CD4-positive, alpha-beta T cell (primary cell): ENCODE measurements around the gene COL19A1. TPM values are rescaled to one million over a fixed set of nuclear protein-coding genes. Genes with fewer than 3 reads are reported as not detected.

ENCODE experiments used
- ATAC-seq: fragments of 200-7000 bp; cut with Tn5 transposase; one replicate; pipeline ENCODE4 v1.10.0; 2022; ENCODE audit warnings: mild to moderate bottlenecking; ENCODE audit not compliant: poor library complexity
- CTCF ChIA-PET: fragments of 350-600 bp; sonication (Branson Sonifier 250); formaldehyde crosslinking; loops from one replicate; lab custom pipeline; 2021; ENCODE audit warnings: antibody characterized with exemption, inconsistent platforms; lab: Charles Lee
- POLR2A ChIA-PET: fragments of 350-600 bp; sonication (Branson Sonifier 250); formaldehyde crosslinking; loops from one replicate; lab custom pipeline; 2021; ENCODE audit warnings: antibody characterized with exemption, inconsistent platforms; lab: Charles Lee
- DNase-seq, 14 experiments: peaks; one replicate each; pipeline ENCODE4 v3.0.0-alpha.2; 2013 to 2020; ENCODE audit warnings: mixed read lengths in 2 of 14
- H3K27ac ChIP-seq, 2 donors: one replicate each; pipeline versions ENCODE4 v1.5.1 to v1.7.0; 2013; ENCODE audit warnings: low read length in 2 of 2, low read depth in 1 of 2, mild to moderate bottlenecking in 1 of 2
- H3K27me3 ChIP-seq, 2 experiments: 1 replicate in 1 of 2; 2 replicates in 1 of 2; pipeline versions ENCODE4 v1.6.1 to v1.7.0; 2013; ENCODE audit warnings: low read length in 2 of 2, control low read depth in 1 of 2, mild to moderate bottlenecking in 1 of 2, moderate library complexity in 1 of 2; ENCODE audit not compliant: insufficient read depth in 2 of 2, control insufficient read depth in 1 of 2
- H3K36me3 ChIP-seq: one replicate; pipeline ENCODE4 v1.6.1; 2013; ENCODE audit warnings: low read length, control low read depth; ENCODE audit not compliant: insufficient read depth
- H3K4me1 ChIP-seq: one replicate; pipeline ENCODE4 v1.6.1; 2013; ENCODE audit warnings: low read length, control low read depth; ENCODE audit not compliant: insufficient read depth
- H3K4me3 ChIP-seq: one replicate; pipeline ENCODE4 v1.5.1; 2013; ENCODE audit warnings: mild to moderate bottlenecking, low read length, moderate library complexity
- H3K9me3 ChIP-seq, 2 experiments: 1 replicate in 1 of 2; 2 replicates in 1 of 2; pipeline versions ENCODE4 v1.6.1 to v1.7.0; 2013; ENCODE audit warnings: low read length in 2 of 2, mild to moderate bottlenecking in 2 of 2, control low read depth in 1 of 2, moderate library complexity in 1 of 2; ENCODE audit not compliant: control insufficient read depth in 1 of 2, insufficient read depth in 1 of 2
- H3K27ac Mint-ChIP-seq: one replicate; pipeline ENCODE4 v1.8.0; 2020; ENCODE audit warnings: mixed read lengths
- H3K27me3 Mint-ChIP-seq: one replicate; pipeline ENCODE4 v1.8.0; 2021; ENCODE audit warnings: mixed read lengths
- H3K36me3 Mint-ChIP-seq: one replicate; pipeline ENCODE4 v1.8.0; 2021; ENCODE audit warnings: low read depth, mixed read lengths
- H3K4me1 Mint-ChIP-seq: one replicate; pipeline ENCODE4 v1.8.0; 2021; ENCODE audit warnings: low read depth, mixed read lengths
- H3K4me3 Mint-ChIP-seq: one replicate; pipeline ENCODE4 v1.8.0; 2020; ENCODE audit warnings: mild to moderate bottlenecking, mixed read lengths
- H3K9me3 Mint-ChIP-seq: one replicate; pipeline ENCODE4 v1.8.0; 2020; ENCODE audit warnings: mixed read lengths
- intact Hi-C, 2 experiments: fragments of 100-400 bp; cut with DNase I in 1 of 2; cut with micrococcal nuclease in 1 of 2; formaldehyde crosslinking; loops; one replicate each; pipeline versions ENCODE4 v1.15.1 to v1.9.0; 2023 to 2025; cut with DNase I, micrococcal nuclease
- total RNA-seq, 174 experiments: library from RNA in 2 of 174; stranded (reverse) in 2 of 174; gene quantifications; one replicate each; pipeline ENCODE4 v1.2.3 and lab custom pipeline; 2021 to 2026
- TF ChIP-seq, protein P1 (sequence below): fragments of 200-600 bp; IDR thresholded peaks from one replicate; pipeline ENCODE4 v1.8.0; 2022; ENCODE audit warnings: antibody characterized with exemption, mild to moderate bottlenecking

COL19A1 gene
- total RNA-seq, 2 experiments from 2014 or later, result not detected

DNA sequence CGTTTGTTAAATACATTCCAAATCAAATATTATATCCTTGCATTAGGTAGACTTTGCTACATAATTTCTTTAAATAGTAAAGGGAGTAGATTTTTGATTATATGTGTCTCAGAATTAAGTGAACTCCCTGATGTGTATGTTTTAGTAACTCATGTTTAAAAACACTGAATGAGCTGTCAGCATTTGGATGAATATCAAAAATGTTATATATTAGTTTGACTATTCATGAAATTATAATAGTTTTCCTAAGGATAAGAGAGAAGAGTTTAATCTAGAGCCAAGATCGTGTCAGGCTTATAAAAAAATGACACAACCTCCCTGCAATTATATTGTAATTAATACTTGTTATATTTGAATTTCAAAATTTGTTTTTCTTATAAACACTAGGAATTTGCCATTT lies 195.2 kb downstream of the COL19A1 start:
- CTCF ChIA-PET, result no interaction called here
- no peak for ATAC-seq
- H3K36me3 Mint-ChIP-seq, result no peaks in the 10 kb centered on the region

DNA sequence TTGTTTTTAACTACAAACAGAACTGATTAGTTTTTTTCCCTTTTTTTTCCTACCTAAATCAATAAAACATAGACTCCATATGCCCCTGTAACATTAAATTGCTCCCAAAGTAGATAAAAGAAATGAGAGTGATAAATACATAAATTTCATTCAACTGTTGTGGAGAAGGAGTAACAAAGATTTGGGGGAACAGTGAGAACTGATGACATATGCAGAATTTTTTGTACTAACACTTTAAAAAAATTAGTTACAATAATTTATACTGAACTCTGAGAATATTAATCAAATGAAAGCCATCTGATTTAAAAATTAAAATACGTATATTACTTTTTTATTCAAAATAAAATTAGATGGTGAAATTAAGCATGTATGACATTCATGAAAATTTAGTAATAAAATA lies 195.7 kb downstream of the COL19A1 start:
- Histone ChIP-seq H3K27me3 (no peaks in the 10 kb centered on the region), H3K9me3 (no peaks in the 10 kb centered on the region), H3K4me1 (no peaks in the 10 kb centered on the region), H3K27ac (no peak overlapping the region), H3K4me3 (no peak overlapping the region), H3K36me3 (no peaks in the 10 kb centered on the region)
- H3K36me3 Mint-ChIP-seq, result no peaks in the 10 kb centered on the region
- H3K9me3 Mint-ChIP-seq, result no peaks in the 10 kb centered on the region
- H3K27ac Mint-ChIP-seq, result no peak overlapping the region
- DNase-seq (no peak), ATAC-seq (no peak)
- TF ChIP-seq, protein P1, sequence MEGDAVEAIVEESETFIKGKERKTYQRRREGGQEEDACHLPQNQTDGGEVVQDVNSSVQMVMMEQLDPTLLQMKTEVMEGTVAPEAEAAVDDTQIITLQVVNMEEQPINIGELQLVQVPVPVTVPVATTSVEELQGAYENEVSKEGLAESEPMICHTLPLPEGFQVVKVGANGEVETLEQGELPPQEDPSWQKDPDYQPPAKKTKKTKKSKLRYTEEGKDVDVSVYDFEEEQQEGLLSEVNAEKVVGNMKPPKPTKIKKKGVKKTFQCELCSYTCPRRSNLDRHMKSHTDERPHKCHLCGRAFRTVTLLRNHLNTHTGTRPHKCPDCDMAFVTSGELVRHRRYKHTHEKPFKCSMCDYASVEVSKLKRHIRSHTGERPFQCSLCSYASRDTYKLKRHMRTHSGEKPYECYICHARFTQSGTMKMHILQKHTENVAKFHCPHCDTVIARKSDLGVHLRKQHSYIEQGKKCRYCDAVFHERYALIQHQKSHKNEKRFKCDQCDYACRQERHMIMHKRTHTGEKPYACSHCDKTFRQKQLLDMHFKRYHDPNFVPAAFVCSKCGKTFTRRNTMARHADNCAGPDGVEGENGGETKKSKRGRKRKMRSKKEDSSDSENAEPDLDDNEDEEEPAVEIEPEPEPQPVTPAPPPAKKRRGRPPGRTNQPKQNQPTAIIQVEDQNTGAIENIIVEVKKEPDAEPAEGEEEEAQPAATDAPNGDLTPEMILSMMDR, result no peak
- no peak overlapping the region for H3K4me3 Mint-ChIP-seq
- ChIA-PET POLR2A (no interaction called here), CTCF (no interaction called here)
- H3K4me1 Mint-ChIP-seq, result no peaks in the 10 kb centered on the region
- intact Hi-C loops, result no loop called here
- H3K27me3 Mint-ChIP-seq, result no peaks in the 10 kb centered on the region

More for the DNA sequence above, 195.2 kb downstream of the COL19A1 start:
- Histone ChIP-seq H3K27me3 (no peaks in the 10 kb centered on the region), H3K4me3 (no peak overlapping the region), H3K4me1 (no peaks in the 10 kb centered on the region), H3K36me3 (no peaks in the 10 kb centered on the region), H3K27ac (no peak overlapping the region), H3K9me3 (no peaks in the 10 kb centered on the region)
- H3K4me3 Mint-ChIP-seq, result no peak overlapping the region
- DNase-seq, result no peak
- intact Hi-C loops, result no loop called here
- POLR2A ChIA-PET, result no interaction called here
- no peaks in the 10 kb centered on the region for H3K27me3 Mint-ChIP-seq
- TF ChIP-seq, protein P1, result no peak
- H3K27ac Mint-ChIP-seq, result no peak overlapping the region
- H3K4me1 Mint-ChIP-seq, result no peaks in the 10 kb centered on the region
- H3K9me3 Mint-ChIP-seq, result no peaks in the 10 kb centered on the region

GRCh38 chr6:70072540-70073179 lies 206.3 kb downstream of the COL19A1 start:
- Histone ChIP-seq H3K9me3 (no peaks in the 10 kb centered on the region), H3K36me3 (no peaks in the 10 kb centered on the region), H3K4me3 (no peak overlapping the region), H3K4me1 (no peaks in the 10 kb centered on the region), H3K27me3 (no peaks in the 10 kb centered on the region), H3K27ac (no peak overlapping the region)
- ChIA-PET CTCF (no interaction called here), POLR2A (no interaction called here)
- no peak for ATAC-seq
- no peak overlapping the region for H3K27ac Mint-ChIP-seq
- no peak for DNase-seq
- H3K4me3 Mint-ChIP-seq, result no peak overlapping the region
- no peaks in the 10 kb centered on the region for H3K4me1 Mint-ChIP-seq
- H3K9me3 Mint-ChIP-seq, result no peaks in the 10 kb centered on the region
- intact Hi-C loops, result no loop called here
- TF ChIP-seq, protein P1, result no peak
- no peaks in the 10 kb centered on the region for H3K36me3 Mint-ChIP-seq
- no peaks in the 10 kb centered on the region for H3K27me3 Mint-ChIP-seq
